Breast epithelium (tissue), 4 donors: ENCODE results near the gene FAM184B. TPM values are rescaled to one million over a fixed set of nuclear protein-coding genes. Genes with fewer than 3 reads are reported as not detected.

Experiments used
- DNase-seq, 2 donors: peaks; one replicate each; pipeline ENCODE4 v3.0.0-alpha.2; 2019; ENCODE audit warnings: low spot score in 2 of 2
- H3K27ac ChIP-seq, 2 donors: fragments of 200-600 bp; sonication (generic) in 1 of 2; one replicate each; pipeline ENCODE4 v1.5.1; 2016 to 2019; ENCODE audit warnings: mild to moderate bottlenecking in 1 of 2
- H3K27me3 ChIP-seq, 2 donors: fragments of 200-600 bp; sonication (generic) in 1 of 2; one replicate each; pipeline versions ENCODE4 v1.5.1 to v1.6.0; 2017 to 2019; ENCODE audit warnings: control low read depth in 1 of 2, mild to moderate bottlenecking in 1 of 2
- H3K36me3 ChIP-seq: fragments of 200-600 bp; one replicate; pipeline ENCODE4 v1.5.1; 2019
- H3K4me1 ChIP-seq, 2 donors: fragments of 200-600 bp; sonication (generic); one replicate each; pipeline ENCODE4 v1.5.1; 2016 to 2019; ENCODE audit warnings: control low read depth in 1 of 2
- H3K4me3 ChIP-seq, 3 donors: fragments of 200-600 bp; sonication (generic); 1 replicate in 2 of 3; 2 replicates in 1 of 3; pipeline ENCODE4 v1.5.1; 2016 to 2019; ENCODE audit warnings: mild to moderate bottlenecking in 3 of 3, moderate library complexity in 2 of 3
- H3K9me3 ChIP-seq, 2 donors: fragments of 200-600 bp; sonication (generic) in 1 of 2; one replicate each; pipeline ENCODE4 v1.5.1; 2016 to 2019; ENCODE audit warnings: control low read depth in 1 of 2
- POLR2A ChIP-seq: fragments of 450-650 bp; IDR thresholded peaks from one replicate; pipeline ENCODE4 v1.6.1; 2016; ENCODE audit warnings: antibody characterized with exemption, mild to moderate bottlenecking, moderate library complexity
- POLR2AphosphoS5 ChIP-seq, 3 donors: sonication (generic); formaldehyde crosslinking; IDR thresholded peaks; one replicate each; pipeline ENCODE4 v1.6.1; 2017; ENCODE audit warnings: antibody characterized with exemption in 3 of 3
- intact Hi-C: fragments of 100-400 bp; cut with DNase I; formaldehyde crosslinking; loops from one replicate; pipeline ENCODE4 v1.15.1; 2023; ENCODE audit warnings: low total_unique reads
- total RNA-seq, 3 donors: library from RNA; depleted of rRNA; stranded (reverse); fragments of >200 nt; gene quantifications; one replicate each; pipeline ENCODE4 v1.1.0, GENCODE V29; 2016
- TF ChIP-seq, protein P1 (sequence below), 3 donors: fragments of 450-650 bp; IDR thresholded peaks; one replicate each; pipeline ENCODE4 v1.5.1; 2016 to 2017; ENCODE audit warnings: antibody characterized with exemption in 3 of 3, mild to moderate bottlenecking in 3 of 3, moderate library complexity in 3 of 3

Gene FAM184B
- total RNA-seq, 3 donors from 2014 or later: 0.33 to 0.59 TPM; not detected in 1

DNA sequence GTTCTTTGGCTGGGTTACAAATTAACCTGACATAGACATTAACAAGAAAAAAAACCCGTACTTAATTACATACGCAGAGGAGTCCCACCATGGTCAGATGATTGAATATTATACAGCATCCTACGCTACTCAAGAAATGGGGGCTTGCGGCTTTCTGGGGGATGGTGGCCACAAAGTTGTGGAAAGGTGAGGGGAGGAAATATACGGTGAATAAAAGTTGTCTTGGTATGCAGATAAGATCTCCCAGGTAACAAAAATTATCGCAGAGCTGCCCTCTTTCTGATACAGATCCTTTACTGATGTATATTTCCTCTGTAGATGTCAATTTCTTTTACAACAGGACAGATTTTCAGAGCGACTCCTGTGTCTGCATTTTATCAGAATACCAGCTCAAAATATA lies 28.2 kb upstream of the FAM184B start:
- H3K27ac ChIP-seq: peak overlapping the region; percentile 95 to 98
- intact Hi-C loops: loop anchor here (5.0 to 10.0 kb wide), 2 partner anchors 1705 to 1907 kb away; no protein-coding TSS in a partner anchor
- H3K27me3 ChIP-seq: no peaks in the 10 kb centered on the region
- peak overlapping the region; percentile 83 to 92 (median 87) for H3K4me3 ChIP-seq
- TF ChIP-seq, protein P1, sequence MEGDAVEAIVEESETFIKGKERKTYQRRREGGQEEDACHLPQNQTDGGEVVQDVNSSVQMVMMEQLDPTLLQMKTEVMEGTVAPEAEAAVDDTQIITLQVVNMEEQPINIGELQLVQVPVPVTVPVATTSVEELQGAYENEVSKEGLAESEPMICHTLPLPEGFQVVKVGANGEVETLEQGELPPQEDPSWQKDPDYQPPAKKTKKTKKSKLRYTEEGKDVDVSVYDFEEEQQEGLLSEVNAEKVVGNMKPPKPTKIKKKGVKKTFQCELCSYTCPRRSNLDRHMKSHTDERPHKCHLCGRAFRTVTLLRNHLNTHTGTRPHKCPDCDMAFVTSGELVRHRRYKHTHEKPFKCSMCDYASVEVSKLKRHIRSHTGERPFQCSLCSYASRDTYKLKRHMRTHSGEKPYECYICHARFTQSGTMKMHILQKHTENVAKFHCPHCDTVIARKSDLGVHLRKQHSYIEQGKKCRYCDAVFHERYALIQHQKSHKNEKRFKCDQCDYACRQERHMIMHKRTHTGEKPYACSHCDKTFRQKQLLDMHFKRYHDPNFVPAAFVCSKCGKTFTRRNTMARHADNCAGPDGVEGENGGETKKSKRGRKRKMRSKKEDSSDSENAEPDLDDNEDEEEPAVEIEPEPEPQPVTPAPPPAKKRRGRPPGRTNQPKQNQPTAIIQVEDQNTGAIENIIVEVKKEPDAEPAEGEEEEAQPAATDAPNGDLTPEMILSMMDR (IDR thresholded peaks at IDR 0.05): no peak
- no peak for TF ChIP-seq POLR2A
- no peak for TF ChIP-seq POLR2AphosphoS5 (IDR thresholded peaks at IDR 0.05)
- no peaks in the 10 kb centered on the region for H3K9me3 ChIP-seq
- H3K4me1 ChIP-seq: peaks cover 0 to 10% of the 10 kb centered on the region in 2 donors
- no peak for DNase-seq
- no peaks in the 10 kb centered on the region for H3K36me3 ChIP-seq

DNA sequence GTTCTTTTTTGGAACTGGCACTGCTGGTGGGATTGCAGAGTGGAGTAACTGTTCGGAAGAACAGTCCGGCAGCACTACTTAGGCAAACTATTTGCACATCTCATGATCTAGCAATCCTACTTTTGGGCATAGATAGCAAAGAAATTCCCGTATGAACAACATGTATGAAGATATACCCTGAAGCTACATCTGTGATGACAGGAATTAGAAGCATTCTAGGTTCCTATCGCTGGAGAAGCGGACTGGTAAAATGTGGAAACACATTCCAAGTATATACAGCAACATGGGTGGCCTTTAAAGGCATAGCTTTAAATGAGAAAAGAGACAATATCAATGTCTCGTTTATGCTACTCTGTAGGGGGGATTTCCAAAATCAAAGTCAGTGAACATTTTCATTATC lies 26.0 kb upstream of the FAM184B start:
- no peak overlapping the region for H3K27ac ChIP-seq

DNA sequence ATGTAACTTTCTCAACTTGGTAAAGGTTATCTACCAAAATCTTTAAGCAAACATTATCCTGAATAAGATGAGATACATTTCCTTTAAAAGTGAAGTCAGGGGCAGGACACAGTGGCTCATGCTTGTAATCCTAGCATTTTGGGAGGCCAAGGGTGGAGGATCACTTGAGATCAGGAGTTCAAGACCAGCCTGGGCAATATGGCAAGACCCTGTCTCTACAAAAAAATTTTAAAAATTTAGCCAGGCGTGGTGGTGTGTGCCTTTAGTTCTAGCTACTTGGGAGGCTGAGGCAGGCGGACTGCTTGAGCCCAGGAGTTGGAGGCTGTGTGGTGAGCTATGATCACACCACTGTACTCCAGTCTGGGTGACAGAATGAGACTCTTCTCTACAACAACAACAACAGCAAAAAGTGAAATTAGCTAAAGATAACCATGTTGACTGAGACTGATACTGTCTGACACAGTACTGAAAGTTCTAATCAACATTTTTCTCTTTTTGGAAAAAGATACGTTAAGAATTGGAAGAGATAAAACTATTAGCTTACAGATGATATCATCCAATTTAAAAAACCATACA lies 24.2 kb upstream of the FAM184B start:
- Histone ChIP-seq H3K9me3 (no peaks in the 10 kb centered on the region), H3K27ac (no peak overlapping the region), H3K4me3 (no peak overlapping the region), H3K36me3 (no peaks in the 10 kb centered on the region), H3K27me3 (no peaks in the 10 kb centered on the region), H3K4me1 (peaks cover 0 to 10% of the 10 kb centered on the region in 2 donors)
- intact Hi-C loops: no loop called here
- TF ChIP-seq POLR2AphosphoS5 (IDR thresholded peaks at IDR 0.05): no peak
- TF ChIP-seq, protein P1 (IDR thresholded peaks at IDR 0.05): no peak
- no peak for TF ChIP-seq POLR2A
- DNase-seq: no peak

More for the DNA sequence above, 26.0 kb upstream of the FAM184B start:
- Histone ChIP-seq H3K4me3 (peak overlapping the region in 2 of 3 donors; percentile 36 to 92), H3K36me3 (no peaks in the 10 kb centered on the region), H3K4me1 (peaks cover 0 to 10% of the 10 kb centered on the region in 2 donors), H3K9me3 (no peaks in the 10 kb centered on the region), H3K27me3 (no peaks in the 10 kb centered on the region)
- no peak for DNase-seq
- intact Hi-C loops: no loop called here
- TF ChIP-seq POLR2AphosphoS5 (IDR thresholded peaks at IDR 0.05) (no peak), POLR2A (no peak)
- TF ChIP-seq, protein P1 (IDR thresholded peaks at IDR 0.05): no peak

DNA sequence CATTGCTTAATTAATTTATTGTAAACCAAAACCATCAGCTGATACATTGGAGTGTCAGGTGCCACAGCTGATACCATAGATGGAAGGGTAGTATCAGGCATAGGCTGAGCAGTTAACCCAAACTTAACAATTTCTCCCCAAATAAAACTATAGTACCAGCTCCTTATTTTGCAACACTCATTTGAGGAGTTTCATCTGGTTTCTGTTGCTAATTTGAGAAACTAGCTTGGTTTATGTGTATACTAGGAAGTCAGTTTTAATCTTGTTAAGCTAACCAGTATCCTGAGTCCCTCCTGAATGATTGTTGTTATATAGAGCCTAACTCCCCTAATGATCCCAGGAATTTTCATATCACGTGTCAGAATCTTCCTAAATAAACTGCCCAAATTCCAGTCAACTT lies 16.4 kb upstream of the FAM184B start:
- no peak overlapping the region for H3K27ac ChIP-seq

DNA sequence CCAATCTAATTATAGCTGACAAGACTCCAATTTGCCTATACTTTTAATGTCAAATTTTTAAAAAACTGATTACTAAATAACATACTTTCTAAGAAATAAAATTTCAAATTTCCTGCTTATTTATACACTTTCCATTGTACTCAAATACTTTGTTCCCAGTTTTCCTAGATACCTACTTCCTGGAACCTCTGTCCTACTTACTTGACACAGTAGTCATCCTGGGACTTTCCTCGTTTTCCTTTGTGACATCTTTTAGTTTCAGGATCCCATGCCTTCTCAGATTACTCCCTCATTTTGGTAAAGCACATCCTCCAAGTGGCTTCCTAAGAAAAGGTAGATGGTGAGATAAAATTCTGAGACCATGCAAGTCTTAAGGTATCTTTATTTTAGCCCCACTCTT lies 13.3 kb upstream of the FAM184B start:
- DNase-seq: no peak
- Histone ChIP-seq H3K27me3 (no peaks in the 10 kb centered on the region), H3K27ac (no peak overlapping the region), H3K4me1 (no peaks in the 10 kb centered on the region), H3K4me3 (no peak overlapping the region), H3K9me3 (no peaks in the 10 kb centered on the region), H3K36me3 (no peaks in the 10 kb centered on the region)
- no peak for TF ChIP-seq POLR2A
- no peak for TF ChIP-seq POLR2AphosphoS5 (IDR thresholded peaks at IDR 0.05)
- TF ChIP-seq, protein P1 (IDR thresholded peaks at IDR 0.05): no peak
- intact Hi-C loops: no loop called here

More for the DNA sequence above, 16.4 kb upstream of the FAM184B start:
- no peaks in the 10 kb centered on the region for H3K36me3 ChIP-seq
- intact Hi-C loops: no loop called here
- no peaks in the 10 kb centered on the region for H3K9me3 ChIP-seq
- TF ChIP-seq, protein P1 (IDR thresholded peaks at IDR 0.05): no peak
- TF ChIP-seq POLR2A (no peak), POLR2AphosphoS5 (IDR thresholded peaks at IDR 0.05) (no peak)
- DNase-seq: no peak
- H3K27me3 ChIP-seq: no peaks in the 10 kb centered on the region
- H3K4me1 ChIP-seq: no peaks in the 10 kb centered on the region
- no peak overlapping the region for H3K4me3 ChIP-seq
